Ishikawa (cell line): ENCODE results near the gene ANKRD31.

Source experiments
- CEBPB ChIP-seq: IDR thresholded peaks from 2 replicates; pipeline ENCODE4 v1.6.1; 2012
- CREB1 ChIP-seq: IDR thresholded peaks from 2 replicates; pipeline ENCODE4 v1.6.1; 2012; ENCODE audit warnings: low read depth
- EGR1 ChIP-seq: IDR thresholded peaks from 2 replicates; pipeline ENCODE4 v1.6.1; 2012
- EP300 ChIP-seq: IDR thresholded peaks from 2 replicates; pipeline ENCODE4 v1.6.1; 2012; ENCODE audit warnings: borderline replicate concordance
- NFIC ChIP-seq: IDR thresholded peaks from 2 replicates; pipeline ENCODE4 v1.6.1; 2012
- RAD21 ChIP-seq: IDR thresholded peaks from 2 replicates; pipeline ENCODE4 v1.6.1; 2012; ENCODE audit warnings: low read depth
- TAF1 ChIP-seq: IDR thresholded peaks from 2 replicates; pipeline ENCODE4 v1.6.1; 2012; ENCODE audit warnings: low read depth, mild to moderate bottlenecking
- TEAD4 ChIP-seq: IDR thresholded peaks from 2 replicates; pipeline ENCODE4 v1.6.1; 2012
- TF ChIP-seq, protein P1 (sequence below): IDR thresholded peaks from 2 replicates; pipeline ENCODE4 v1.6.1; 2012; ENCODE audit warnings: low read depth, mild to moderate bottlenecking
- TF ChIP-seq, protein P2 (sequence below): IDR thresholded peaks from 2 replicates; pipeline ENCODE4 v1.6.1; 2012

GRCh38 chr5:75192804-75193203, 43.9 kb downstream of the ANKRD31 start:
- TF ChIP-seq EGR1 (no peak), CEBPB (no peak), EP300 (no peak), TEAD4 (no peak), TAF1 (no peak), NFIC (no peak), RAD21 (no peak), CREB1 (no peak)
- TF ChIP-seq, protein P1, sequence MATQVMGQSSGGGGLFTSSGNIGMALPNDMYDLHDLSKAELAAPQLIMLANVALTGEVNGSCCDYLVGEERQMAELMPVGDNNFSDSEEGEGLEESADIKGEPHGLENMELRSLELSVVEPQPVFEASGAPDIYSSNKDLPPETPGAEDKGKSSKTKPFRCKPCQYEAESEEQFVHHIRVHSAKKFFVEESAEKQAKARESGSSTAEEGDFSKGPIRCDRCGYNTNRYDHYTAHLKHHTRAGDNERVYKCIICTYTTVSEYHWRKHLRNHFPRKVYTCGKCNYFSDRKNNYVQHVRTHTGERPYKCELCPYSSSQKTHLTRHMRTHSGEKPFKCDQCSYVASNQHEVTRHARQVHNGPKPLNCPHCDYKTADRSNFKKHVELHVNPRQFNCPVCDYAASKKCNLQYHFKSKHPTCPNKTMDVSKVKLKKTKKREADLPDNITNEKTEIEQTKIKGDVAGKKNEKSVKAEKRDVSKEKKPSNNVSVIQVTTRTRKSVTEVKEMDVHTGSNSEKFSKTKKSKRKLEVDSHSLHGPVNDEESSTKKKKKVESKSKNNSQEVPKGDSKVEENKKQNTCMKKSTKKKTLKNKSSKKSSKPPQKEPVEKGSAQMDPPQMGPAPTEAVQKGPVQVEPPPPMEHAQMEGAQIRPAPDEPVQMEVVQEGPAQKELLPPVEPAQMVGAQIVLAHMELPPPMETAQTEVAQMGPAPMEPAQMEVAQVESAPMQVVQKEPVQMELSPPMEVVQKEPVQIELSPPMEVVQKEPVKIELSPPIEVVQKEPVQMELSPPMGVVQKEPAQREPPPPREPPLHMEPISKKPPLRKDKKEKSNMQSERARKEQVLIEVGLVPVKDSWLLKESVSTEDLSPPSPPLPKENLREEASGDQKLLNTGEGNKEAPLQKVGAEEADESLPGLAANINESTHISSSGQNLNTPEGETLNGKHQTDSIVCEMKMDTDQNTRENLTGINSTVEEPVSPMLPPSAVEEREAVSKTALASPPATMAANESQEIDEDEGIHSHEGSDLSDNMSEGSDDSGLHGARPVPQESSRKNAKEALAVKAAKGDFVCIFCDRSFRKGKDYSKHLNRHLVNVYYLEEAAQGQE: no peak
- TF ChIP-seq, protein P2, sequence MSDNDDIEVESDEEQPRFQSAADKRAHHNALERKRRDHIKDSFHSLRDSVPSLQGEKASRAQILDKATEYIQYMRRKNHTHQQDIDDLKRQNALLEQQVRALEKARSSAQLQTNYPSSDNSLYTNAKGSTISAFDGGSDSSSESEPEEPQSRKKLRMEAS: no peak
